HG03354 (cell line): Measurements from ENCODE around the gene PRDX2.

Experiments
- ATAC-seq: cut with Tn5 transposase; IDR thresholded peaks from one replicate; pipeline ENCODE4 v1.9.1; 2021; ENCODE audit warnings: mild to moderate bottlenecking; ENCODE audit not compliant: unreplicated experiment, poor library complexity, severe bottlenecking

Gene PRDX2

GRCh38 chr19:12757544-12758274 lies 43.9 kb downstream of the PRDX2 start:
- no peak for ATAC-seq

- ATAC-seq = no peak
Observed at GRCh38 chr19:12756150-12756883, 45.3 kb downstream of the PRDX2 start.

GRCh38 chr19:12754465-12755196 lies 47.0 kb downstream of the PRDX2 start:
- ATAC-seq = no peak

- ATAC-seq = no peak
Observed at GRCh38 chr19:12752056-12752781, 49.4 kb downstream of the PRDX2 start.

GRCh38 chr19:12751635-12752034 lies 50.0 kb downstream of the PRDX2 start, which contains the start of gene BEST2:
Gene BEST2 (plus strand): TSS chr19:12751791. CDS start chr19:12752593, 802 bp downstream.
- ATAC-seq = no peak

GRCh38 chr19:12750851-12751250 lies 50.7 kb downstream of the PRDX2 start:
- ATAC-seq = no peak

- ATAC-seq = no peak
Observed at GRCh38 chr19:12749938-12750521, 51.6 kb downstream of the PRDX2 start.

GRCh38 chr19:12748489-12748888 lies 53.1 kb downstream of the PRDX2 start:
- ATAC-seq = no peak
